HEK293 (cell line): ENCODE results near the gene PER1.

ENCODE experiments used
- IKZF3 ChIP-seq: fragments of 450-650 bp; IDR thresholded peaks from 2 replicates; pipeline ENCODE4 v1.5.0; 2018; ENCODE audit warnings: missing biosample characterization, mild to moderate bottlenecking, missing genetic modification characterization, moderate library complexity
- KLF7 ChIP-seq: fragments of 450-650 bp; formaldehyde crosslinking; IDR thresholded peaks from 2 replicates; pipeline ENCODE4 v1.5.1; 2016; ENCODE audit warnings: missing biosample characterization, missing genetic modification characterization, borderline replicate concordance
- ZBTB1 ChIP-seq: fragments of 450-650 bp; formaldehyde crosslinking; IDR thresholded peaks from 2 replicates; pipeline ENCODE4 v1.5.1; 2016; ENCODE audit warnings: missing biosample characterization, missing genetic modification characterization
- ZBTB17 ChIP-seq: fragments of 450-650 bp; formaldehyde crosslinking; IDR thresholded peaks from 2 replicates; pipeline ENCODE4 v1.5.1; 2016; ENCODE audit warnings: missing biosample characterization, missing genetic modification characterization
- ZBTB21 ChIP-seq: fragments of 450-650 bp; formaldehyde crosslinking; IDR thresholded peaks from 2 replicates; pipeline ENCODE4 v1.5.1; 2017; ENCODE audit warnings: missing biosample characterization, missing genetic modification characterization
- ZEB2 ChIP-seq: fragments of 450-650 bp; formaldehyde crosslinking; IDR thresholded peaks from 2 replicates; pipeline ENCODE4 v1.5.1; 2016; ENCODE audit warnings: missing biosample characterization, missing genetic modification characterization
- ZFP41 ChIP-seq: fragments of 450-650 bp; formaldehyde crosslinking; IDR thresholded peaks from 2 replicates; pipeline ENCODE4 v1.5.1; 2016; ENCODE audit warnings: missing biosample characterization, missing genetic modification characterization, borderline replicate concordance
- ZNF112 ChIP-seq: fragments of 450-650 bp; formaldehyde crosslinking; IDR thresholded peaks from 2 replicates; pipeline ENCODE4 v1.5.0; 2017; ENCODE audit warnings: missing biosample characterization, missing genetic modification characterization
- ZNF175 ChIP-seq: fragments of 450-650 bp; formaldehyde crosslinking; IDR thresholded peaks from 2 replicates; pipeline ENCODE4 v1.5.1; 2016; ENCODE audit warnings: missing biosample characterization, missing genetic modification characterization
- ZNF18 ChIP-seq: fragments of 450-650 bp; formaldehyde crosslinking; IDR thresholded peaks from 2 replicates; pipeline ENCODE4 v1.5.1; 2016; ENCODE audit warnings: missing biosample characterization, missing genetic modification characterization
- ZNF19 ChIP-seq: fragments of 450-650 bp; formaldehyde crosslinking; IDR thresholded peaks from 2 replicates; pipeline ENCODE4; 2016; ENCODE audit warnings: missing biosample characterization, missing genetic modification characterization, low read depth
- ZNF280C ChIP-seq: fragments of 450-650 bp; formaldehyde crosslinking; IDR thresholded peaks from 2 replicates; pipeline ENCODE4 v1.5.1; 2016; ENCODE audit warnings: missing biosample characterization, missing genetic modification characterization
- ZNF292 ChIP-seq: fragments of 450-650 bp; formaldehyde crosslinking; IDR thresholded peaks from 2 replicates; pipeline ENCODE4 v1.5.1; 2016; ENCODE audit warnings: low read depth, missing biosample characterization, missing genetic modification characterization, borderline replicate concordance
- ZNF335 ChIP-seq: fragments of 450-650 bp; formaldehyde crosslinking; conservative IDR thresholded peaks from 2 replicates; pipeline ENCODE4 v1.5.1; 2016; ENCODE audit warnings: missing biosample characterization, missing genetic modification characterization
- ZNF350 ChIP-seq: fragments of 450-650 bp; formaldehyde crosslinking; IDR thresholded peaks from 2 replicates; pipeline ENCODE4 v1.5.0; 2017; ENCODE audit warnings: missing biosample characterization, mild to moderate bottlenecking, missing genetic modification characterization
- ZNF366 ChIP-seq: fragments of 450-650 bp; formaldehyde crosslinking; conservative IDR thresholded peaks from 2 replicates; pipeline ENCODE4 v1.5.1; 2016; ENCODE audit warnings: missing biosample characterization, missing genetic modification characterization
- ZNF398 ChIP-seq: fragments of 450-650 bp; formaldehyde crosslinking; IDR thresholded peaks from 2 replicates; pipeline ENCODE4 v1.5.1; 2017; ENCODE audit warnings: missing biosample characterization, missing genetic modification characterization
- ZNF426 ChIP-seq: fragments of 450-650 bp; formaldehyde crosslinking; IDR thresholded peaks from 2 replicates; pipeline ENCODE4 v1.5.1; 2017; ENCODE audit warnings: missing biosample characterization, missing genetic modification characterization, mild to moderate bottlenecking, inconsistent platforms, moderate library complexity
- ZNF433 ChIP-seq: fragments of 450-650 bp; formaldehyde crosslinking; IDR thresholded peaks from 2 replicates; pipeline ENCODE4 v1.5.1; 2016; ENCODE audit warnings: missing biosample characterization, missing genetic modification characterization, low read depth
- ZNF449 ChIP-seq: fragments of 450-650 bp; formaldehyde crosslinking; IDR thresholded peaks from 2 replicates; pipeline ENCODE4 v1.5.1; 2017; ENCODE audit warnings: missing biosample characterization, mild to moderate bottlenecking, missing genetic modification characterization, moderate library complexity
- ZNF48 ChIP-seq: fragments of 450-650 bp; formaldehyde crosslinking; IDR thresholded peaks from 2 replicates; pipeline ENCODE4 v1.5.1; 2016; ENCODE audit warnings: missing biosample characterization, missing genetic modification characterization
- ZNF513 ChIP-seq: fragments of 450-650 bp; IDR thresholded peaks from 2 replicates; pipeline ENCODE4 v1.5.1; 2018; ENCODE audit warnings: missing biosample characterization, missing genetic modification characterization
- ZNF521 ChIP-seq: fragments of 450-650 bp; formaldehyde crosslinking; IDR thresholded peaks from 2 replicates; pipeline ENCODE4 v1.5.1; 2017; ENCODE audit warnings: missing biosample characterization, mild to moderate bottlenecking, missing genetic modification characterization
- ZNF544 ChIP-seq: fragments of 450-650 bp; formaldehyde crosslinking; IDR thresholded peaks from 2 replicates; pipeline ENCODE4 v1.5.0; 2017; ENCODE audit warnings: missing biosample characterization, missing genetic modification characterization
- ZNF585B ChIP-seq: fragments of 450-650 bp; formaldehyde crosslinking; IDR thresholded peaks from 2 replicates; pipeline ENCODE4 v1.5.1; 2016; ENCODE audit warnings: missing biosample characterization, missing genetic modification characterization
- ZNF596 ChIP-seq: fragments of 450-650 bp; IDR thresholded peaks from 2 replicates; pipeline ENCODE4 v1.5.0; 2018; ENCODE audit warnings: missing biosample characterization, mild to moderate bottlenecking, missing genetic modification characterization, moderate library complexity
- ZNF626 ChIP-seq: fragments of 450-650 bp; sonication (Bioruptor Pico); formaldehyde crosslinking; IDR thresholded peaks from 2 replicates; pipeline ENCODE4 v1.5.1; 2018; ENCODE audit warnings: missing biosample characterization, missing genetic modification characterization, inconsistent platforms
- ZNF670 ChIP-seq: fragments of 450-650 bp; formaldehyde crosslinking; IDR thresholded peaks from 2 replicates; pipeline ENCODE4 v1.5.1; 2016; ENCODE audit warnings: missing biosample characterization, missing genetic modification characterization, low read depth
- ZNF704 ChIP-seq: fragments of 450-650 bp; formaldehyde crosslinking; IDR thresholded peaks from 2 replicates; pipeline ENCODE4 v1.5.1; 2016; ENCODE audit warnings: missing biosample characterization, missing genetic modification characterization
- ZSCAN30 ChIP-seq: fragments of 450-650 bp; IDR thresholded peaks from 2 replicates; pipeline ENCODE4 v1.5.1; 2018; ENCODE audit warnings: missing biosample characterization, mild to moderate bottlenecking, missing genetic modification characterization, moderate library complexity

Gene PER1

GRCh38 chr17:8163978-8164814, 12.0 kb upstream of the PER1 start (continued):
- no peak for TF ChIP-seq ZNF704
- TF ChIP-seq ZSCAN30 (tag by site-specific recombination) = 0 out of 2 replicates have a peak, but pooled peaks have one; percentile 6
- no peak for TF ChIP-seq ZNF670 (tag by site-specific recombination)
- TF ChIP-seq ZNF280C (tag by site-specific recombination) = no peak
- no peak for TF ChIP-seq ZNF18 (tag by site-specific recombination)
- TF ChIP-seq ZNF350 (tag by site-specific recombination) = no peak
- TF ChIP-seq ZNF626 (tag by site-specific recombination) = no peak
- no peak for TF ChIP-seq ZNF335 (tag by site-specific recombination)
- no peak for TF ChIP-seq ZNF449 (tag by site-specific recombination)
- TF ChIP-seq ZNF596 (tag by site-specific recombination) = no peak
- TF ChIP-seq ZNF426 = no peak
- no peak for TF ChIP-seq ZNF112
- peak; percentile 27; the same call in 1 of the 2 replicates for TF ChIP-seq ZBTB17 (tag by site-specific recombination)
- TF ChIP-seq ZNF433 = no peak
- no peak for TF ChIP-seq ZNF544
- no peak for TF ChIP-seq ZNF19 (tag by site-specific recombination)
- no peak for TF ChIP-seq ZNF292
- no peak for TF ChIP-seq ZNF175 (tag by site-specific recombination)
- 0 out of 2 replicates have a peak, but pooled peaks have one; percentile 14 for TF ChIP-seq ZBTB21 (tag by site-specific recombination)
- TF ChIP-seq IKZF3 (tag by site-specific recombination) = peak; percentile 57; the same call in 1 of the 2 replicates
- peak; percentile 91 for TF ChIP-seq ZNF398 (tag by site-specific recombination)
- TF ChIP-seq ZEB2 (tag by site-specific recombination) = no peak
- no peak for TF ChIP-seq ZFP41
- no peak for TF ChIP-seq ZNF48
- no peak for TF ChIP-seq ZNF513
- TF ChIP-seq ZNF366 = no peak
- TF ChIP-seq KLF7 (tag by site-specific recombination) = 0 out of 2 replicates have a peak, but pooled peaks have one; percentile 18
- TF ChIP-seq ZBTB1 (tag by site-specific recombination) = no peak
- no peak for TF ChIP-seq ZNF585B (tag by site-specific recombination)
- no peak for TF ChIP-seq ZNF521 (tag by site-specific recombination)
